Kidney glomerular epithelial cell (primary cell): ENCODE measurements around the gene PRELID3B.

Experiments
- DNase-seq: peaks from one replicate; lab custom pipeline; 2025; lab: John Stamatoyannopoulos, UW

PRELID3B gene

GRCh38 chr20:59008715-59009336 lies 33.8 kb downstream of the PRELID3B start:
- DNase-seq = no peak

GRCh38 chr20:59007665-59008511 lies 34.7 kb downstream of the PRELID3B start:
- DNase-seq = peak; percentile 30

DNA sequence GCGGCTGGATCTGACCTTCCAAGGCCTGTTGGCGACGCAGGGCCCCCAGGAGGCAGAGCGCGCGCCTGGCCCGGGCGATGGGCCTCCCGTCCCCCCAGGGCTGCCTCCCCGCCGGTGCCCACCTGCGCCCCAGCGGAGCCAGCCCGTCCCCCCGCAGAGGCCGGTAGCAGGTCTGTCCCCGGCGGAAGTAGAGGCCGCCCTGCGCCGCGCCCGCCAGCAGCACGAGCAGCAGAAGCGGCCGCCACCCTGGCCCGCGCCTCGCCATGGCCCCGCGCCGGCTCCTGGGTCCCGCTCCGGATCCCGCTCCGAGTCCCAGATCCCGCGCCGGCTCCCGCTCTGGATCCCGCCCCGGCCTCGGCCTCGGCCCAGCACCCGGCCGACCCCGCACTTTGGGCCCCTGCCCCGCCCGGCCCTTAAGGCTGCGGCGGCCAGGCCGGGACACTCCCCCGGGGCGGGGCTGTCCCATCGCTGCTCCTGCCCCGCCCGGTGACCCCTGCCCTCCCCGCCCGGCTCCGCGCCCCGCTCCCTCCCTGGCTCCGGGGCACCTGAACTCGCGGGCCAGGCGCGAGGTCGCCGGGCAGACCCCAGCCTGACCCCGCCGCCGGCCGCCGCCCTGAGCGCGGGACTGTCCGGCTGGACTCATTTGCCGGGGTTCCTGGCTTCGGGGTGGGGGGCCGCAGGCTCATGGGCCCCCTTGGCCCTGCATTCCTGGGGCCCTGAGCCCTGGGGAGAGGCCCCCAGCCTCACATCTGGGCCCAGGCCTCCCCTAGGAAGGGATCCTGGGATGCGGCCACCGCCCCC lies 35.5 kb downstream of the PRELID3B start, which contains the start of gene CTSZ:
Gene CTSZ (minus strand): TSS at position 391 of the 801 bp plus-strand sequence. CDS start 126 bp downstream, at position 265.
- DNase-seq = no peak

GRCh38 chr20:59006167-59006863 lies 36.3 kb downstream of the PRELID3B start:
- DNase-seq = no peak

GRCh38 chr20:59005523-59006166 lies 36.9 kb downstream of the PRELID3B start:
- no peak for DNase-seq

GRCh38 chr20:59004763-59005522 lies 37.6 kb downstream of the PRELID3B start:
- DNase-seq = no peak

DNA sequence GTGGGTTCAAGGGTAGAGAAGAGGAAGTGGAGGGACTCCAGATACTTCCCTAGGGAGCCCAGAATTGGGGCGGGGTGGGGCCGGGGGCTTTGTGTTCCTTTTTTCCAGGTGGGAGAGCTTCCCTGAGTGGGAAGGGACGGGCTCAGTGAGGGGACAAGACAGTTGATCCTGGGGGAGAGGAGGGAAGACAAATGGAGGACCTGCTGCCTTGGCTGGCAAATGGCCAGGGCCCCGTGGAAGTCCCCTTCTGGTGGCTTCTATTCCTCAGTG lies 38.2 kb downstream of the PRELID3B start:
- no peak for DNase-seq

DNA sequence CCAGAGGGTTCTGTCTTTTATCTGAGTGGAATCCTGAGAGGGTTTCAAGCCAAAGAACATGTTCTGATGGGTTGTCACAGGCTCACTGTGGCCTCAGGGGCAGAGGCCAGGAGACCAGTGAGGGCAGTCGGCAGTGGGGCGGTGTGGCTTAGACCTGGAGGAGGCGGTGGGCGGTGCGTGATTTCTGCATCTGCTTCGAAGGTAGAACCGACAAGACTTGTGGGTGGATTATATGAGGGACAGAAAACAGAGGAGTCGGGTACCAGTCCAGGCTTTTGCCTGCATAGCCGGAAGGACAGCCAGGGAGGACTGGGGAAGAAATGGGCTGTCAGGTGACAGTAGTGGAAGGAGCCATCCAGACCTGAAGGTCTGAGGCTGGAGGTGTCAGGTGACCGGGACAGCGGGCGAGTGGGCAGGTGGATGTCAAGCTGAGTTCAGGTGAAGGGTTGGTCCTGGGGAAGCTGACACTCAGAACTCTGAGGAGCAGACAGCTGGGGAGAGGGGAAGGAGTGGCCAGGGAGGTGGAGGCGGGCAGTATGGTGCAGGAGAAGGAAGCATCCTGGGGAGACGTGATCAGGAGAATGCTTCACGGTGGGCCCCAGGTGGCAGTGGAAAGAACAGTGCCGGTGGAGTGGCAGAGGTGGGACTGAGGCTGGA lies 38.6 kb downstream of the PRELID3B start:
- DNase-seq = no peak

GRCh38 chr20:59002874-59003399 lies 39.6 kb downstream of the PRELID3B start:
- no peak for DNase-seq

DNA sequence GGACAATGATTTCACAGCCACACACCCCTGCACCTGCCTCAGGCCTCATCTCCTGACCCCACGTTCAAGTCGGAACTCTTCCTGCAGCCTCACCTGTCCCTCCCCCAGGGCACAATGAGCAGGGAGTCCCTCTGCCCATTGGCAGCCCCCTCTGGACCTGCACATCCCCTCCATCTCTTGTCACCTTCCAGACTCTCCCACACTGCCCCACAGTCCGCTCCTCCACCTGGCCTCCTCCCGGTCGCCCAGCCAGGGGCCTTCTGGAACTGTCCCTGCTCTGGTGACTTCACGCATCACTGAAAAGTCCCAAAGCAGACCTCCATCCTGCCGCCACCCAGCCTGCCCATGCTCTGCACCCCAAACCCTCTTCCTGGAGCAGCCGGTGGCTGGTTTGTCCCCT lies 40.2 kb downstream of the PRELID3B start:
- no peak for DNase-seq

DNA sequence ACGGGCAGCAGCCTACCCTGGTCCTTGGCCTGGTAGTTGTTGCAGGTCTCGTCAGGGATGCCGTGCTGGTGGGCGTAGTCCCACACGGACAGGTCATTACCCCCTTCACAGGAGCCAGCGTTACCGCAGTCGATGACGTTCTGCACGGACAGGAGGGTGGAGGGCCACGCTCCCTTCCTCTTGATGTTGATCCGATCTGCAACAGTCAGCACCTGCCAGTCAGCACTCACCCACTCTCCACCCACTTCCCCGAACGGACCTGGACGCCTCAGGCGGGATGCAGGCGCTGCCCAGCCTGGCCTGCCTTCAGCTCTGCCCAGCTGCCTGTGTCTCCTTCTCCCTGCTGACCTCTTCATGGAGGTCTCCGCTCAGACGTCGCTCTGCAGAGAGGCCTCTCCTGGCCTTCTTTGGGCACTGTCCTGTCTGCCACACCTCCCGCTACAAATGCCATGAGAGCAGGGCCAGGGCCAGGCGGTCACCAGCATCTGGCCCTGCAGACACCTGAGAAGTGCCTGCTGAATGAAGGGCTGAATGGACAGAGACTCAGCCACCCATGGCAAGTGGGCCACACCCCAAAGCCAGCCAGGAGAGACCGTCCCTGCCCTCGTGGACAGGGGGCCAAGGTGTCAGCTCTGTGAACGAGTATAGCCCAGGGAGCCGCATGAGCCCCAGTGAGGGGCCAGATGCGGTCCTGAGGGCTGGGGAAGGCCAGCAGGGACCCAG lies 41.0 kb downstream of the PRELID3B start:
- DNase-seq = no peak

- no peak for DNase-seq
Observed at GRCh38 chr20:59001068-59001448, 41.5 kb downstream of the PRELID3B start.

DNA sequence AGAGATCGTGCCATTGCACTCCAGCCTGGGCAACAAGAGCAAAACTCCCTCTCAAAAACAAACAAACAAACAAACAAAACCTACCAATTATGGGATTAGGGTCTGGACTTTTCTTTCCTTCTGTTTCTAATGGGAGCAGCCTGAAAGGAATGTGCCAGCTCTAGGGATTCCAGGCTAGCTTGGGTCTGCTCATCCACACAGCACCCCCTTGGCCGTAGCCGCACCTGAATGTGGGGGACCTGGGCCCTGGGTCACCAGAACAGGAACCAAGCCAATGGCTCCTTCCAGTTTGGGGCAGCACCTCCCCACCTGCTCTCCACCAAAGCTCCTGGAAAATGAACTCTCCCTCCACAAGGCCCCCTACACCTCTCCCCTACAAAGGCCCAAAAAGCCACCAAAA lies 42.3 kb downstream of the PRELID3B start:
- no peak for DNase-seq

GRCh38 chr20:58998656-58999055 lies 43.9 kb downstream of the PRELID3B start:
- DNase-seq = no peak

DNA sequence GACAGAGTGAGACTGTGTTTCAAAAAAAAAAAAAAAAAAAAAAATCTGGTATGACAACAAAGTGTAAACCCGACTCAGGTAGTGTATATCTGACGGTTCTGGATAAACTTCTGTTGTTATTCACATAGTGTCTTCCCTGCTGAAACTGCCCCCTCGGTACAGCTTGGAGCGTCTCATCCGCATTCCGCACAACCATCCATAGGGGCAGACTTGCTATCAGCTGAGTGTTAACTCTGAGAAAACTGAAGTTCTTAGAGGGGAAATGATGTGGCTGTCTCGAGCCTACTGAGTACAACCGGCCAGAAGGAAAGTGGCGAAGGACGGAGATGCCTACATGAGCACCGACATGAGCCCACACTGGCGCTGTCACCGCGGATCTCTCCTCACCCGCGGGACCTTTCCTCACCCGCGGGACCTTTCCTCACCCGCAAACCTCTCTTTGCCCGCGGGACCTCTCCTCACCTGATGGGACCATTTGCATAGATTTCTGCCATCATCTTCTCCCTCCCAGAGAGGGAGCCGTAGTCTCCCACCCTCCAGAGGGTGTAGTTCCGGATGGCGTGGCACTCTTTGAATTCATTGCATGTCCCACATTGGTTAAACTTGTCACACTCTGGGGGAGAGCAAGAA lies 45.3 kb downstream of the PRELID3B start:
- DNase-seq = no peak

GRCh38 chr20:58996226-58996611 lies 46.4 kb downstream of the PRELID3B start:
- DNase-seq = peak; percentile 40

DNA sequence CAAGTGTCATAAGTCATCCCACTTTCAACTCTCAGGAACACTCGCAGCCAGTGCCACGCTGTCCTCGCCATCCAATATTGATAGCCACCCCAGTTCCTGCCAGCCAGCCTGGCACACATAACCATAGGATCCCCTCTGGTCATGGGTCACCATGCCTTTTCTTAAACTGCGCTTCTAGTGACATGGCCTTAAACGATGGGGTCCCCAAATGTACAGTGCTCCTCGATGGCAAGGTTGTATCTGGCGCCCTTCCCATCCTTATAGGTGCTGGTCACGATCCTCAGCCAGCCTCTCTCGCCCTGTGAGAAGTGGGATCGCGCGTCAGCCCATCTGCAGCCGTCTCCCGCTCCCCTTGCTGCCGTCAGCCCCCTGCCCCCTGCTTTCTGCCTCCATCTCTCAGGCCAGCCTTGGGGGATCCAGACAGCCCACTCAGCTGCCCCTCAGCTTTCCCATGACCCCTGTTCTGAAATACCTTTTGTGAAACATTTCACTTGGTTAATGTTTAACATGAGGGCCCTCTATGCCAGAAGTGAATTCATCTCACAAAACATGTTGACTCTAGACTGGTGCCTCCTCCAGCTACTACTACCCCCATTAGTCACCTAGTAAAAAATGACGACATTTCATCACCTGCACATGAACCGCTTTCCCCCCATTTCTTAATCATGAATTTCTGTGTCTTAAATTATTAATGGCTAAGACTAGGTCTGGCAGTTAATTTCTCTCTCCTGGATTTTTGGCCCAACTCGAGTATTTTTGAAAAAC lies 46.9 kb downstream of the PRELID3B start:
- peak; percentile 85 for DNase-seq
